ENCODE data around the gene GTPBP4. TPM values are rescaled to one million over a fixed set of nuclear protein-coding genes. Genes with fewer than 3 reads are reported as not detected.
A peak's percentile ranks its signal among the peaks of the same experiment; 100 is the strongest.

Gene GTPBP4
- total RNA-seq, 1 experiment from 2014 or later, result 97.4 TPM

GRCh38 chr10:1020460-1020859, 32.2 kb downstream of the GTPBP4 start:
- CTCF ChIA-PET, result interaction anchor here (0.7 kb wide), 1 partner anchor 205 kb away, joined by 3 read pairs; no protein-coding TSS in a partner anchor
- Mint-ChIP-seq H3K27ac (no peak overlapping the region; the same call in 1 of the 2 replicates), H3K9me3 (peaks cover 3% of the 10 kb centered on the region), H3K36me3 (peaks cover 40% of the 10 kb centered on the region), H3K27me3 (ENCODE audit: low read depth) (no peaks in the 10 kb centered on the region), H3K4me1 (0 out of 2 replicates have a peak, but pooled peaks cover 5% of the 10 kb centered on the region), H3K4me3 (no peak overlapping the region)
- ATAC-seq, result peak; percentile 21
- POLR2A ChIA-PET, result no interaction called here
- DNase-seq (ENCODE audit: low spot score), result no peak
- no peak for TF ChIP-seq NFYB (CRISPR knock-in tag; conservative IDR thresholded peaks at IDR 0.05; ENCODE audit: low read depth)
- TF ChIP-seq, protein P1, sequence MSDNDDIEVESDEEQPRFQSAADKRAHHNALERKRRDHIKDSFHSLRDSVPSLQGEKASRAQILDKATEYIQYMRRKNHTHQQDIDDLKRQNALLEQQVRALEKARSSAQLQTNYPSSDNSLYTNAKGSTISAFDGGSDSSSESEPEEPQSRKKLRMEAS (CRISPR knock-in tag; IDR thresholded peaks at IDR 0.05), result no peak
- TF ChIP-seq, protein P2, sequence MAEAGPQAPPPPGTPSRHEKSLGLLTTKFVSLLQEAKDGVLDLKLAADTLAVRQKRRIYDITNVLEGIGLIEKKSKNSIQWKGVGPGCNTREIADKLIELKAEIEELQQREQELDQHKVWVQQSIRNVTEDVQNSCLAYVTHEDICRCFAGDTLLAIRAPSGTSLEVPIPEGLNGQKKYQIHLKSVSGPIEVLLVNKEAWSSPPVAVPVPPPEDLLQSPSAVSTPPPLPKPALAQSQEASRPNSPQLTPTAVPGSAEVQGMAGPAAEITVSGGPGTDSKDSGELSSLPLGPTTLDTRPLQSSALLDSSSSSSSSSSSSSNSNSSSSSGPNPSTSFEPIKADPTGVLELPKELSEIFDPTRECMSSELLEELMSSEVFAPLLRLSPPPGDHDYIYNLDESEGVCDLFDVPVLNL (CRISPR knock-in tag; IDR thresholded peaks at IDR 0.05; ENCODE audit: borderline replicate concordance, low read depth), result no peak
- no peak for TF ChIP-seq RORB (CRISPR knock-in tag; IDR thresholded peaks at IDR 0.05)
- TF ChIP-seq PRRX2 (CRISPR knock-in tag; IDR thresholded peaks at IDR 0.05), result no peak
- TF ChIP-seq JAZF1 (CRISPR knock-in tag; IDR thresholded peaks at IDR 0.05), result no peak
- no peak for TF ChIP-seq ATF3 (CRISPR knock-in tag; conservative IDR thresholded peaks at IDR 0.05)
- TF ChIP-seq ZNF416 (CRISPR knock-in tag; IDR thresholded peaks at IDR 0.05), result no peak
- TF ChIP-seq ATF6 (CRISPR knock-in tag; IDR thresholded peaks at IDR 0.05), result no peak
- no peak for TF ChIP-seq FOXP1 (CRISPR knock-in tag; IDR thresholded peaks at IDR 0.05; ENCODE audit: borderline replicate concordance)
- no peak for TF ChIP-seq TCF7 (CRISPR knock-in tag; IDR thresholded peaks at IDR 0.05; ENCODE audit: low read depth)

DNA sequence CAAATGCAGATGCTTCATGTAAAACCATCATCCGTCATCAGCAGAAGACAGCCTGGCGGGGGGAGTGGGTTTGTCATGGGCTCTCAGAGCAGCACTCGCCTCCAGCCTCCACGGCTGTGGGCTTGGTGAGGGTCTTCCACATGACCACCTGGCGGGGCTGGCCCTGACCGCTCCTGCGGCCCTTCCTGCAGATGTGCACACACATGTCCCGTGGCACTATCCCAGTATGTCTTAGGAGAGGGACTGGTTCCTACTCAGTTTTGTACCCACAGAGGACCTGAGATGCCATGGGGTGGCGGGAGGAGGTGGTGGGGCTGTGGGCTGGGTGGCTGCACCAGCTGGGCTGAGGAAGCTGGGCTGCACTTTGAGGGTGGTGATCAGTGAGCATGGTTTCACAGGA, 32.7 kb downstream of the GTPBP4 start:
- no peak for DNase-seq (ENCODE audit: low spot score)
- peaks cover 37% of the 10 kb centered on the region for H3K36me3 Mint-ChIP-seq
- ATAC-seq, result no peak; the same call in 1 of the 2 replicates
- POLR2A ChIA-PET, result no interaction called here
- H3K27me3 Mint-ChIP-seq (ENCODE audit: low read depth), result no peaks in the 10 kb centered on the region
- peaks cover 3% of the 10 kb centered on the region for H3K9me3 Mint-ChIP-seq
- H3K4me1 Mint-ChIP-seq, result 0 out of 2 replicates have a peak, but pooled peaks cover 5% of the 10 kb centered on the region
- H3K4me3 Mint-ChIP-seq, result no peak overlapping the region
- TF ChIP-seq USF1 (CRISPR knock-in tag; IDR thresholded peaks at IDR 0.05) (no peak), SMAD4 (CRISPR knock-in tag; IDR thresholded peaks at IDR 0.05) (no peak)
- no peak overlapping the region for H3K27ac Mint-ChIP-seq
- CTCF ChIA-PET, result no interaction called here

DNA sequence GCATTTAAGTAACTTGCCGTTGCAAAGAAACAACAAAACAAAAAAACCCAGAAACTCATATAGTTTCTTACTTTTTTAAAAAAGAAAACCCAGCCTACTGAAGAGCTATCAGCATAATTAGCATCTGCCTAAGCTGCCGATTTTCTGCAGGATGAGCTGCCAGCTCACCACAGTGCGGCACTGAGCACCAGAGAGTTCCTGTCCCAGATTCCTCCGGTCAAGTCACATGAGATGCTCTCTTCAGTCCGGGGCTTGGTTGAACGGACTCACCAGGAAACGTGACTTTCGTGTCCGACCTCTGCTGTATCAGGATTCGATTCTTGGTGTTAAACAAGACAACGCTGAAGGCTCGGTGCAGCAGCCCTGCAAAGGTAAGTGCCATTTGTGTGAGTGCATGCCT, 34.2 kb downstream of the GTPBP4 start:
- POLR2A ChIA-PET, result interaction anchor here (1.3 kb wide), 1 partner anchor 10 kb away, joined by 4 read pairs; no protein-coding TSS in a partner anchor
- Mint-ChIP-seq H3K27ac (peak overlapping the region; percentile 88), H3K4me3 (no peak overlapping the region), H3K4me1 (0 out of 2 replicates have a peak, but pooled peaks cover 5% of the 10 kb centered on the region), H3K9me3 (peaks cover 3% of the 10 kb centered on the region), H3K36me3 (peaks cover 22% of the 10 kb centered on the region), H3K27me3 (ENCODE audit: low read depth) (no peaks in the 10 kb centered on the region)
- CTCF ChIA-PET, result interaction anchor here (1.1 kb wide), 1 partner anchor 27 kb away, joined by 3 read pairs; no protein-coding TSS in a partner anchor
- ATAC-seq, result peak; percentile 51
- TF ChIP-seq, protein P3, sequence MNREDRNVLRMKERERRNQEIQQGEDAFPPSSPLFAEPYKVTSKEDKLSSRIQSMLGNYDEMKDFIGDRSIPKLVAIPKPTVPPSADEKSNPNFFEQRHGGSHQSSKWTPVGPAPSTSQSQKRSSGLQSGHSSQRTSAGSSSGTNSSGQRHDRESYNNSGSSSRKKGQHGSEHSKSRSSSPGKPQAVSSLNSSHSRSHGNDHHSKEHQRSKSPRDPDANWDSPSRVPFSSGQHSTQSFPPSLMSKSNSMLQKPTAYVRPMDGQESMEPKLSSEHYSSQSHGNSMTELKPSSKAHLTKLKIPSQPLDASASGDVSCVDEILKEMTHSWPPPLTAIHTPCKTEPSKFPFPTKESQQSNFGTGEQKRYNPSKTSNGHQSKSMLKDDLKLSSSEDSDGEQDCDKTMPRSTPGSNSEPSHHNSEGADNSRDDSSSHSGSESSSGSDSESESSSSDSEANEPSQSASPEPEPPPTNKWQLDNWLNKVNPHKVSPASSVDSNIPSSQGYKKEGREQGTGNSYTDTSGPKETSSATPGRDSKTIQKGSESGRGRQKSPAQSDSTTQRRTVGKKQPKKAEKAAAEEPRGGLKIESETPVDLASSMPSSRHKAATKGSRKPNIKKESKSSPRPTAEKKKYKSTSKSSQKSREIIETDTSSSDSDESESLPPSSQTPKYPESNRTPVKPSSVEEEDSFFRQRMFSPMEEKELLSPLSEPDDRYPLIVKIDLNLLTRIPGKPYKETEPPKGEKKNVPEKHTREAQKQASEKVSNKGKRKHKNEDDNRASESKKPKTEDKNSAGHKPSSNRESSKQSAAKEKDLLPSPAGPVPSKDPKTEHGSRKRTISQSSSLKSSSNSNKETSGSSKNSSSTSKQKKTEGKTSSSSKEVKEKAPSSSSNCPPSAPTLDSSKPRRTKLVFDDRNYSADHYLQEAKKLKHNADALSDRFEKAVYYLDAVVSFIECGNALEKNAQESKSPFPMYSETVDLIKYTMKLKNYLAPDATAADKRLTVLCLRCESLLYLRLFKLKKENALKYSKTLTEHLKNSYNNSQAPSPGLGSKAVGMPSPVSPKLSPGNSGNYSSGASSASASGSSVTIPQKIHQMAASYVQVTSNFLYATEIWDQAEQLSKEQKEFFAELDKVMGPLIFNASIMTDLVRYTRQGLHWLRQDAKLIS (CRISPR knock-in tag; IDR thresholded peaks at IDR 0.05; ENCODE audit: borderline replicate concordance), result no peak
- no peak for TF ChIP-seq ARID4B (CRISPR knock-in tag; IDR thresholded peaks at IDR 0.05; ENCODE audit: borderline replicate concordance)
- TF ChIP-seq JUN (CRISPR knock-in tag; IDR thresholded peaks at IDR 0.05), result no peak
- DNase-seq (ENCODE audit: low spot score), result no peak

Data from WTC11 (cell line).